ENCODE data around the gene SPAG16.

DNA sequence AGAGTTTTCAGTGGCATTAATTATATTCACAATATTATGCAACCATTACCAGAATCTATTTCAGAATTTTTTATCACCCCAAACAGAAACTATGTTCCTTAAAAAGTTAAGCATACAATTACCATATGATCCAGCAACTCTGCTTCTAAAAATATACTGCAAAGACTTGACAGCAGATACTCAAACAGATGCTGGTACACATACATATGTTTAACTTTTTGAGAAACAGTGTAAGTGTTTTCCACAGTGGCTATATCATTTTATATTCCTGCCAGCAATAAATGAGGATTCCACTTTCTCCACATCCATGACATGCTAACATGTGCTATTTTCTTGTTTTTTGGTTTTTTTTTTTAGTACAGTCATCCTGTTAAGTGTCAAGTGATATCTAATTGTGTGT is 687.3 kb downstream of the SPAG16 start:
- TF ChIP-seq, protein P1, sequence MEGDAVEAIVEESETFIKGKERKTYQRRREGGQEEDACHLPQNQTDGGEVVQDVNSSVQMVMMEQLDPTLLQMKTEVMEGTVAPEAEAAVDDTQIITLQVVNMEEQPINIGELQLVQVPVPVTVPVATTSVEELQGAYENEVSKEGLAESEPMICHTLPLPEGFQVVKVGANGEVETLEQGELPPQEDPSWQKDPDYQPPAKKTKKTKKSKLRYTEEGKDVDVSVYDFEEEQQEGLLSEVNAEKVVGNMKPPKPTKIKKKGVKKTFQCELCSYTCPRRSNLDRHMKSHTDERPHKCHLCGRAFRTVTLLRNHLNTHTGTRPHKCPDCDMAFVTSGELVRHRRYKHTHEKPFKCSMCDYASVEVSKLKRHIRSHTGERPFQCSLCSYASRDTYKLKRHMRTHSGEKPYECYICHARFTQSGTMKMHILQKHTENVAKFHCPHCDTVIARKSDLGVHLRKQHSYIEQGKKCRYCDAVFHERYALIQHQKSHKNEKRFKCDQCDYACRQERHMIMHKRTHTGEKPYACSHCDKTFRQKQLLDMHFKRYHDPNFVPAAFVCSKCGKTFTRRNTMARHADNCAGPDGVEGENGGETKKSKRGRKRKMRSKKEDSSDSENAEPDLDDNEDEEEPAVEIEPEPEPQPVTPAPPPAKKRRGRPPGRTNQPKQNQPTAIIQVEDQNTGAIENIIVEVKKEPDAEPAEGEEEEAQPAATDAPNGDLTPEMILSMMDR (conservative IDR thresholded peaks at IDR 0.05): no peak
- TF ChIP-seq ZFX (IDR thresholded peaks at IDR 0.05): no peak
